Suprapubic skin (tissue), 4 donors: Measurements from ENCODE around the gene RASGEF1C. TPM values are rescaled to one million over a fixed set of nuclear protein-coding genes. Genes with fewer than 3 reads are reported as not detected.
A peak's percentile ranks its signal among the peaks of the same experiment; 100 is the strongest.

Source experiments
- DNase-seq, 2 donors: peaks; one replicate each; pipeline ENCODE4 v3.0.0-alpha.2; 2019; ENCODE audit warnings: low spot score in 2 of 2
- H3K27ac ChIP-seq: fragments of 200-600 bp; sonication (generic); one replicate; pipeline ENCODE4 v1.5.1; 2019
- H3K27me3 ChIP-seq: fragments of 200-600 bp; sonication (generic); one replicate; pipeline ENCODE4 v1.5.1; 2019
- H3K36me3 ChIP-seq: fragments of 200-600 bp; sonication (generic); one replicate; pipeline ENCODE4 v1.5.1; 2019
- H3K4me1 ChIP-seq: fragments of 200-600 bp; sonication (generic); one replicate; pipeline ENCODE4 v1.5.1; 2019
- H3K4me3 ChIP-seq: fragments of 200-600 bp; sonication (generic); one replicate; pipeline ENCODE4 v1.5.1; 2019; ENCODE audit warnings: mild to moderate bottlenecking
- H3K9me3 ChIP-seq: fragments of 200-600 bp; sonication (generic); one replicate; pipeline ENCODE4 v1.5.1; 2019
- CTCF ChIP-seq, 2 donors: fragments of 200-600 bp in 1 of 2; fragments of 450-650 bp in 1 of 2; sonication (generic) in 1 of 2; IDR thresholded peaks; one replicate each; pipeline ENCODE4 v1.5.1; 2016 to 2019; ENCODE audit warnings: antibody characterized with exemption in 2 of 2, mild to moderate bottlenecking in 1 of 2, moderate library complexity in 1 of 2
- EP300 ChIP-seq: sonication (generic); formaldehyde crosslinking; IDR thresholded peaks from one replicate; pipeline ENCODE4 v1.6.1; 2017; ENCODE audit warnings: antibody characterized with exemption
- POLR2A ChIP-seq, 2 donors: fragments of 450-650 bp; IDR thresholded peaks; one replicate each; pipeline ENCODE4 v1.6.1; 2017; ENCODE audit warnings: antibody characterized with exemption in 2 of 2, mild to moderate bottlenecking in 2 of 2, moderate library complexity in 2 of 2
- POLR2AphosphoS5 ChIP-seq, 3 donors: sonication (generic); formaldehyde crosslinking; IDR thresholded peaks; one replicate each; pipeline ENCODE4 v1.6.1; 2017; ENCODE audit warnings: antibody characterized with exemption in 3 of 3
- WGBS: methylation state at CpG from one replicate; pipeline ENCODE4 v1.1.5; 2018; 5-methylcytosine and 5-hydroxymethylcytosine counted together
- total RNA-seq, 4 donors: library from RNA; depleted of rRNA; stranded (reverse); fragments of >200 nt; gene quantifications; one replicate each; pipeline ENCODE4 v1.1.0, GENCODE V29; 2016

Gene RASGEF1C
- total RNA-seq, 4 donors from 2014 or later = 0.64 to 0.89 (median 0.81) TPM

GRCh38 chr5:180141068-180141660, 67.8 kb downstream of the RASGEF1C start:
- no peaks in the 10 kb centered on the region for H3K36me3 ChIP-seq
- no peak overlapping the region for H3K27ac ChIP-seq
- peaks cover 42% of the 10 kb centered on the region for H3K27me3 ChIP-seq
- TF ChIP-seq CTCF (IDR thresholded peaks at IDR 0.05) = no peak
- TF ChIP-seq EP300 = no peak
- no peak for TF ChIP-seq POLR2A (IDR thresholded peaks at IDR 0.05)
- no peak for TF ChIP-seq POLR2AphosphoS5 (IDR thresholded peaks at IDR 0.05)
- H3K4me3 ChIP-seq = no peak overlapping the region
- WGBS = 72% methylated on average over 14 of the region's 14 CpGs
- H3K9me3 ChIP-seq = no peaks in the 10 kb centered on the region
- DNase-seq = peak; percentile 40 to 50
- H3K4me1 ChIP-seq = no peaks in the 10 kb centered on the region

GRCh38 chr5:180140571-180140970, 68.4 kb downstream of the RASGEF1C start:
- Histone ChIP-seq H3K4me3 (no peak overlapping the region), H3K36me3 (no peaks in the 10 kb centered on the region), H3K9me3 (no peaks in the 10 kb centered on the region), H3K4me1 (no peaks in the 10 kb centered on the region), H3K27me3 (peaks cover 46% of the 10 kb centered on the region), H3K27ac (no peak overlapping the region)
- WGBS = 57% methylated on average over 8 of the region's 9 CpGs
- TF ChIP-seq CTCF (IDR thresholded peaks at IDR 0.05) (no peak), POLR2AphosphoS5 (IDR thresholded peaks at IDR 0.05) (no peak), POLR2A (IDR thresholded peaks at IDR 0.05) (no peak), EP300 (no peak)
- DNase-seq = peak; percentile 39 to 74

GRCh38 chr5:180140079-180140554, 68.9 kb downstream of the RASGEF1C start:
- Histone ChIP-seq H3K9me3 (no peaks in the 10 kb centered on the region), H3K4me1 (no peaks in the 10 kb centered on the region), H3K4me3 (no peak overlapping the region), H3K27ac (no peak overlapping the region), H3K27me3 (peaks cover 48% of the 10 kb centered on the region), H3K36me3 (no peaks in the 10 kb centered on the region)
- TF ChIP-seq POLR2AphosphoS5 (IDR thresholded peaks at IDR 0.05) = no peak
- TF ChIP-seq EP300 = no peak
- no peak for TF ChIP-seq CTCF (IDR thresholded peaks at IDR 0.05)
- TF ChIP-seq POLR2A (IDR thresholded peaks at IDR 0.05) = no peak
- DNase-seq = peak; percentile 37 to 65
- 49% methylated on average over 6 of the region's 10 CpGs for WGBS

- no peaks in the 10 kb centered on the region for H3K9me3 ChIP-seq
- no peaks in the 10 kb centered on the region for H3K4me1 ChIP-seq
- peak; percentile 40 to 48 for DNase-seq
- peaks cover 48% of the 10 kb centered on the region for H3K27me3 ChIP-seq
- no peak overlapping the region for H3K27ac ChIP-seq
- no peak overlapping the region for H3K4me3 ChIP-seq
- WGBS = 38% methylated on average over 6 of the region's 6 CpGs
- no peak for TF ChIP-seq CTCF (IDR thresholded peaks at IDR 0.05)
- TF ChIP-seq EP300 = no peak
- no peak for TF ChIP-seq POLR2AphosphoS5 (IDR thresholded peaks at IDR 0.05)
- TF ChIP-seq POLR2A (IDR thresholded peaks at IDR 0.05) = no peak
- no peaks in the 10 kb centered on the region for H3K36me3 ChIP-seq
Measured at GRCh38 chr5:180139731-180140055, 69.3 kb downstream of the RASGEF1C start.

GRCh38 chr5:180138976-180139730, 69.9 kb downstream of the RASGEF1C start:
- TF ChIP-seq CTCF (IDR thresholded peaks at IDR 0.05) (no peak), POLR2AphosphoS5 (IDR thresholded peaks at IDR 0.05) (no peak), EP300 (no peak), POLR2A (IDR thresholded peaks at IDR 0.05) (no peak)
- peaks cover 47% of the 10 kb centered on the region for H3K27me3 ChIP-seq
- no peaks in the 10 kb centered on the region for H3K9me3 ChIP-seq
- H3K4me1 ChIP-seq = no peaks in the 10 kb centered on the region
- H3K36me3 ChIP-seq = no peaks in the 10 kb centered on the region
- H3K4me3 ChIP-seq = no peak overlapping the region
- peak; percentile 26 to 63 for DNase-seq
- 67% methylated on average over 7 of the region's 11 CpGs for WGBS
- no peak overlapping the region for H3K27ac ChIP-seq
